ENCODE data around the gene KLF7.

The KLF7 gene

GRCh38 chr2:207148020-207148419 lies 17.7 kb downstream of the KLF7 start:
- DNase-seq (ENCODE audit: low read depth), result no peak

GRCh38 chr2:207144173-207144785 lies 21.5 kb downstream of the KLF7 start:
- no peak for DNase-seq (ENCODE audit: low read depth)

GRCh38 chr2:207143215-207144172 lies 22.3 kb downstream of the KLF7 start:
- DNase-seq (ENCODE audit: low read depth), result no peak

- DNase-seq (ENCODE audit: low read depth), result no peak
Observed at GRCh38 chr2:207142461-207142860, 23.3 kb downstream of the KLF7 start.

GRCh38 chr2:207141386-207141785 lies 24.4 kb downstream of the KLF7 start:
- no peak for DNase-seq (ENCODE audit: low read depth)

- no peak for DNase-seq (ENCODE audit: low read depth)
Observed at GRCh38 chr2:207140265-207140664, 25.5 kb downstream of the KLF7 start.

- DNase-seq (ENCODE audit: low read depth), result no peak
Observed at GRCh38 chr2:207139552-207139951, 26.2 kb downstream of the KLF7 start.

- DNase-seq (ENCODE audit: low read depth), result no peak
Observed at GRCh38 chr2:207138627-207139297, 27.0 kb downstream of the KLF7 start.

- no peak for DNase-seq (ENCODE audit: low read depth)
Observed at GRCh38 chr2:207137596-207138337, 28.0 kb downstream of the KLF7 start.

GRCh38 chr2:207136874-207137273 lies 28.9 kb downstream of the KLF7 start:
- no peak for DNase-seq (ENCODE audit: low read depth)

- no peak for DNase-seq (ENCODE audit: low read depth)
Observed at GRCh38 chr2:207135801-207136457, 29.8 kb downstream of the KLF7 start.

GRCh38 chr2:207135340-207135739 lies 30.4 kb downstream of the KLF7 start:
- DNase-seq (ENCODE audit: low read depth), result no peak

- DNase-seq (ENCODE audit: low read depth), result no peak
Observed at GRCh38 chr2:207133820-207134519, 31.8 kb downstream of the KLF7 start.

- DNase-seq (ENCODE audit: low read depth), result no peak
Observed at GRCh38 chr2:207133458-207133819, 32.3 kb downstream of the KLF7 start.

- no peak for DNase-seq (ENCODE audit: low read depth)
Observed at GRCh38 chr2:207132019-207132418, 33.7 kb downstream of the KLF7 start.

- no peak for DNase-seq (ENCODE audit: low read depth)
Observed at GRCh38 chr2:207131594-207131993, 34.2 kb downstream of the KLF7 start.

- DNase-seq (ENCODE audit: low read depth), result no peak
Observed at GRCh38 chr2:207130958-207131521, 34.7 kb downstream of the KLF7 start.

GRCh38 chr2:207129821-207130220 lies 35.9 kb downstream of the KLF7 start:
- no peak for DNase-seq (ENCODE audit: low read depth)

GRCh38 chr2:207128867-207129266 lies 36.9 kb downstream of the KLF7 start:
- no peak for DNase-seq (ENCODE audit: low read depth)

- no peak for DNase-seq (ENCODE audit: low read depth)
Observed at GRCh38 chr2:207126724-207127308, 38.9 kb downstream of the KLF7 start.

All from activated T-helper 9 cell treated with anti-CD3 and anti-CD28 coated beads, Interleukin-2, amount 50 U/mL, for 16 hours (primary cell).